IgD-negative memory B cell (primary cell): ENCODE data around the gene GALNT11. TPM values are rescaled to one million over a fixed set of nuclear protein-coding genes. Genes with fewer than 3 reads are reported as not detected.

Source experiments
- H3K27ac Mint-ChIP-seq, 3 donors: one replicate each; pipeline ENCODE4 v1.8.0; 2020 to 2022; ENCODE audit warnings: mild to moderate bottlenecking in 3 of 3, mixed read lengths in 3 of 3, moderate library complexity in 1 of 3
- H3K27me3 Mint-ChIP-seq: one replicate; pipeline ENCODE4 v1.8.0; 2021; ENCODE audit warnings: mixed read lengths
- H3K36me3 Mint-ChIP-seq: one replicate; pipeline ENCODE4 v1.8.0; 2020; ENCODE audit warnings: mild to moderate bottlenecking, mixed read lengths
- H3K4me1 Mint-ChIP-seq, 3 donors: one replicate each; pipeline ENCODE4 v1.8.0; 2020 to 2022; ENCODE audit warnings: mixed read lengths in 3 of 3, mild to moderate bottlenecking in 1 of 3
- H3K4me3 Mint-ChIP-seq, 4 donors: one replicate each; pipeline ENCODE4 v1.8.0; 2020 to 2022; ENCODE audit warnings: mild to moderate bottlenecking in 4 of 4, mixed read lengths in 4 of 4, moderate library complexity in 3 of 4
- H3K9me3 Mint-ChIP-seq, 3 donors: one replicate each; pipeline ENCODE4 v1.8.0; 2020 to 2021; ENCODE audit warnings: mixed read lengths in 3 of 3, mild to moderate bottlenecking in 1 of 3
- polyA plus RNA-seq: library from polyadenylated mRNA; unstranded; fragments of 300-500 nt; fragmentation: Illumina TruSeq; gene quantifications from one replicate; pipeline ENCODE4 v1.2.3, GENCODE V29; 2021

Gene GALNT11
- polyA plus RNA-seq: 24.2 TPM

DNA sequence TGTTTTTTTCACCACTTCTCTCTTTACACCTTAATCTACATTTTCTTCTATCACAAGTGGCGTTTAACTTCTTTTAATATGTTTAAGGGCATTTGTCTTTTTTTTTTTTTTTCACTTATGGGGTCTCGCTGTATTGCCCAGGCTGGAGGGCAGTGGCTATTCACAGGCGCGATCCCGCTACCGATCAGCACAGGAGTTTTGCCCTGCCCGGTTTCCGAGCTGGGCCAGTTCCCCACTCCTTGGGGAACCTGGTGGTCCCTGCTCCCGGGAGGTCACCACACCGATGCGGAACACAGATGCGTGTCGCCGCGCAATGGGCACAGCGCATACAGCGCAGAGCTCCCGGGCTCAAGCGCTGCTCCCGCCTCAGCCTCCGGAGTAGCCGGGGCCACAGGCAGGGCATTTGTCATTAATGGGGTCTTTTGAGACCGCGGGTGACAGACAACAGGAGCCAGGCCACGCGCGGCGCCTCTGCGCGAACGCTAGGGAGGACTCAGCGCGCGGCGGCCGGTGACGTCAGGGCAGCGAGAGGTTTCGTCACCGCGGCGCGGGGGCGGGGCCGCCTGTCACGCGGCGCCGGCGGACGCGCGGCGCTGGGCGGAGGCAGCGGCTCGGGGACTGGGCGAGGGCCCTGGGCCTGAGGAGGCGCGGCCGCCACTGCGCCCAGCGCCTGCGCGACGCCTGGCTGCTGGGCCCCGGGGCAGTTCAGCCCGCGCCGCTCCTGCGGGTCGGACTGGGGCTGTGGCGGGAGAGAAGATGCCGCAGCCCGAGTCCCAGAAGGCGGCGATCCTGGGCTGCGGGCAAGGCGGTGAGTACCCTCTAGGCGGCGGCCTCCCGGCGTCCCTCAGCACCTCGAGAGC, at the start of gene GALNT11:
GALNT11 (plus strand) TSS at position 598 of the 860 bp plus-strand sequence. CDS start 68,554 bp downstream, outside the sequence.
- H3K4me1 Mint-ChIP-seq: peaks cover 7 to 24% (median 19%) of the 10 kb centered on the region in 3 donors
- H3K9me3 Mint-ChIP-seq: peaks cover 0 to 2% (median 0%) of the 10 kb centered on the region in 3 donors
- H3K27me3 Mint-ChIP-seq: peaks cover 3% of the 10 kb centered on the region
- peak within 1 kb of the TSS; percentile 17 to 96 (median 95) for H3K27ac Mint-ChIP-seq
- H3K36me3 Mint-ChIP-seq: peaks cover 2% of the 10 kb centered on the region
- peak within 1 kb of the TSS; percentile 88 to 98 (median 94) for H3K4me3 Mint-ChIP-seq

DNA sequence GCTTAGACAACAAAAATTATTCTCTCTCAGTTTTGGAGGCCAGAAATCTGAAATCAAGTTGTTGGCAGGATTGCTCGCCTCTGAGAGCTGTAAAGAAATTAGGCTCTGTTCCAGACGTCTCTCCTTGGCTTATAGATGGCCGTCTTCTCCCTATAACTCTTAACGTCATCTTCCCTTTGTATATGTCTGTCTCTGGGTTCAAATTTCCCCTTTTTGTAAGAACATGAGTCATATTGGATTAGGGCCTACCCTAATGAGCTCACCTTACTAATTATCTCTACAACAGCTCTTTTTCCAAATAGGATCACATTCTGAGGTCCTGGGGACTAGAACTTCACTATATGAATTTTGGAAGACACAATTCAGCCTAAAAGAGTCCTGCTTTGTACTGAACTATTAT, 46.9 kb upstream of the GALNT11 start:
- Mint-ChIP-seq H3K9me3 (peaks cover 0 to 4% (median 2%) of the 10 kb centered on the region in 3 donors), H3K4me3 (no peak overlapping the region), H3K27ac (no peak overlapping the region), H3K27me3 (peaks cover 8% of the 10 kb centered on the region), H3K4me1 (no peaks in the 10 kb centered on the region), H3K36me3 (peaks cover 3% of the 10 kb centered on the region)

DNA sequence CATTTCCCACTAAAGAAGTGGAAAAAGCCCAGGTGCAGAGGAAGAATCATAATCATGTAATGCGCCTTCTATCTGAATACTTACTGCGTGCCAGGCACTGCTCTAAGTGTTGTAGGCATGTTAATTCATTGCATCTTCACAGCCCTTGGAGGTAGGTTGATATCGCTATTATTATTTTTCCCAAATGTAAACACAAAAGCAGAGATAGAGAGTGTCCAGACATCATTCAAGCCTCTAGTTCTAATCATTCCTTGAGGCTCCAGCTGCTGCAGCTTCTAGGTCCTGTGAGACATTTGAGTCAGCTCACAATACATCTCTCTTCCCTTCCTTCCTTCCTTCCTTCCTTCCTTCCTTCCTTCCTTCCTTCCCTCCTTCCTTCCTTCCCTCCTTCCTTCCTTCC, 44.3 kb upstream of the GALNT11 start:
- H3K9me3 Mint-ChIP-seq: no peaks in the 10 kb centered on the region
- no peaks in the 10 kb centered on the region for H3K4me1 Mint-ChIP-seq
- H3K27ac Mint-ChIP-seq: no peak overlapping the region
- H3K27me3 Mint-ChIP-seq: peaks cover 9% of the 10 kb centered on the region
- H3K36me3 Mint-ChIP-seq: no peaks in the 10 kb centered on the region
- no peak overlapping the region for H3K4me3 Mint-ChIP-seq

DNA sequence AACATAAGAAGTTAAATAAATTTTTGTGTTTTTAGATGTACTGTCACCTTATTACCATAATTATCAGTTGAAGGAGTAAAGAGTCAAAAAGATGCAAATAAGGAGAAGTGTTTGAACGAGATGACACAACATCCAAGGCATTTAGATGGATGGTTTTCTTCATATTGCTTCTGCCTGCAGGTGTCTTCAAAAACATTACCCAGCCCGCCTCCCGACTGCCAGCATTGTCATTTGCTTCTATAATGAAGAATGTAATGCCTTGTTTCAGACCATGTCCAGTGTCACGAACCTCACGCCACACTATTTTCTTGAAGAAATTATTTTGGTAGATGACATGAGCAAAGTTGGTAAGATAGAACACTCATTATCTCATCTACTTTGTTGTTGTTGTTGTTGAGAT, 42.7 kb upstream of the GALNT11 start:
- no peaks in the 10 kb centered on the region for H3K36me3 Mint-ChIP-seq
- H3K4me3 Mint-ChIP-seq: no peak overlapping the region
- no peaks in the 10 kb centered on the region for H3K4me1 Mint-ChIP-seq
- H3K9me3 Mint-ChIP-seq: no peaks in the 10 kb centered on the region
- H3K27me3 Mint-ChIP-seq: peaks cover 12% of the 10 kb centered on the region
- no peak overlapping the region for H3K27ac Mint-ChIP-seq

DNA sequence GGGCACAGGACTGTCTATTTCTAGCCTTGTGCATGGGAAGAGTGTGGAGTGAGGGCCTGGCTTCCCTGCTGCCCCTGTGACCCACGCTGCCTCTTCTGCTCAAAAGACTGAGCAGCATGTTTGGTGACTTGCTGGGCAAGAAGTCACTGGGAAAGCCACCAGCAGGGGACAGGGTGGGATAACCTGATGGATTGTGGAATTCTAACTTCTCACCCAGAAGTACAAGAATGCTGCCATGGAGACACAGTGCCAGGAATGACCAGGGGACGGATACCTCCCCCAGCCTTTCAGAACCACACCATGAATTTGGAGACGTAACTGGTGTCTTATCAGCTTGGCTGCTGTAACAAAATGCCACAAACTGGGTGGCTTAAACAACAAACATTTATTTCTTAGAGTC, 40.9 kb upstream of the GALNT11 start:
- H3K36me3 Mint-ChIP-seq: peaks cover under 1% of the 10 kb centered on the region
- peaks cover 12% of the 10 kb centered on the region for H3K27me3 Mint-ChIP-seq
- H3K27ac Mint-ChIP-seq: peak overlapping the region in 1 of 3 donors; percentile 30
- no peaks in the 10 kb centered on the region for H3K9me3 Mint-ChIP-seq
- no peak overlapping the region for H3K4me3 Mint-ChIP-seq
- H3K4me1 Mint-ChIP-seq: no peaks in the 10 kb centered on the region

DNA sequence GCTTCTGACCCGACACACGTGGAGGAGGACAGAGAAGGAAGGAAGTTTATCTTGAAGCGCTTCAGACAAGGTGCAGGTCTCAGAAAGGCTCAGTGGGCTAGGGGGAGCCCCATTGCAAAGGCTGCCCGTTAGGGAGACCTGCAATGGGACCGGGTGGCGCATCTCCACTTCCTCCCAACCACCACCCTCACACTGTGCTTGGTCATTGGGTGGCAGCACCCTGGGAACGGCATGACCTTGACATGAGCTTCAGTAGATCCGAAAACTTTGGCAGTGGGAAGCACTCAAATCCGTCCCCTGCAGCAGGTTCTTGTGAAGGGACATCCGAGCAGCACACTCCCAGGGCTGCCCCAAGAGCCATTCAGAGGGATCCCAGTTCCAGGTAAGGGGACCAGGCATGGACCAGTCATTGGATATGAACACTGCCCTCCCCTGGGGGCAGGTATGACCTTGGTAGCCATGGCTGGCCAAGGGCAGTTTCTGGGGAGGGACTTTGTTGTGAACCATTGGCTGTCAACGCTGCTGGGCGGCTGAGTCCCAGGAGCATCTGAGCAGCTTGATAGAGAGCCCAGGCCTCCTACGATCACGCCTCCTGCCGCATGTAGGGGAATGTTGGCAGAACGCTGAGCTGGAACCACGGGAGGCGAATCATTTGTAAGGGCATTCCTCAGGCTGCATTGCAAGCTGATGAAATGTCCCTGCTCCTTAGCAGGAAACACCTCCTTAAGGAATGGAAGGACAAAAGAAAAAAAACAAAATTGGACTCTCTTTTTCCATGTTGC, 37.5 kb upstream of the GALNT11 start:
- no peak overlapping the region for H3K27ac Mint-ChIP-seq
- peaks cover 16% of the 10 kb centered on the region for H3K27me3 Mint-ChIP-seq
- H3K9me3 Mint-ChIP-seq: no peaks in the 10 kb centered on the region
- peaks cover 3% of the 10 kb centered on the region for H3K36me3 Mint-ChIP-seq
- peaks cover 0 to 5% (median 4%) of the 10 kb centered on the region in 3 donors for H3K4me1 Mint-ChIP-seq
- no peak overlapping the region for H3K4me3 Mint-ChIP-seq

DNA sequence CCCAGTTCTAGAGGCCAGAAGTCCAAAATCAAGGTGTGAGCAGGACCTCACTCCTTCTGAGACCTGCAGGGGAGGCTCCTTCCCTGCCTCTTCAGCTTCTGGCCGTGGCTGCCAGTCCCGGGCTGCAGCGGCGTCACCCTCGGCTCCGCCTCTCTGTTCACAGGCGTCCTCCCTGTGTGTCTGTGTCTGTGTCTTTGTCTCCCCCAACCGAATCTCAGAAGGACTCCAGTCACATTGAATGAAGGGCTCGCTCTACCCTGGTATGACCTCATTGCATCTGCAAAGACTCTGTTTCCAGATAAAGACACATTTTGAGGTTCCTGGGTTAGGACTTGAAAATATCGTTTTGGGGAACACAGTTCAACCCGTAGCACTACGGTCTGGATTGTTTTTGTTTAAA, 33.1 kb upstream of the GALNT11 start:
- H3K27ac Mint-ChIP-seq: no peak overlapping the region
- no peak overlapping the region for H3K4me3 Mint-ChIP-seq
- no peaks in the 10 kb centered on the region for H3K9me3 Mint-ChIP-seq
- H3K4me1 Mint-ChIP-seq: peaks cover 0 to 5% (median 4%) of the 10 kb centered on the region in 3 donors
- H3K27me3 Mint-ChIP-seq: peaks cover 18% of the 10 kb centered on the region
- peaks cover 3% of the 10 kb centered on the region for H3K36me3 Mint-ChIP-seq

DNA sequence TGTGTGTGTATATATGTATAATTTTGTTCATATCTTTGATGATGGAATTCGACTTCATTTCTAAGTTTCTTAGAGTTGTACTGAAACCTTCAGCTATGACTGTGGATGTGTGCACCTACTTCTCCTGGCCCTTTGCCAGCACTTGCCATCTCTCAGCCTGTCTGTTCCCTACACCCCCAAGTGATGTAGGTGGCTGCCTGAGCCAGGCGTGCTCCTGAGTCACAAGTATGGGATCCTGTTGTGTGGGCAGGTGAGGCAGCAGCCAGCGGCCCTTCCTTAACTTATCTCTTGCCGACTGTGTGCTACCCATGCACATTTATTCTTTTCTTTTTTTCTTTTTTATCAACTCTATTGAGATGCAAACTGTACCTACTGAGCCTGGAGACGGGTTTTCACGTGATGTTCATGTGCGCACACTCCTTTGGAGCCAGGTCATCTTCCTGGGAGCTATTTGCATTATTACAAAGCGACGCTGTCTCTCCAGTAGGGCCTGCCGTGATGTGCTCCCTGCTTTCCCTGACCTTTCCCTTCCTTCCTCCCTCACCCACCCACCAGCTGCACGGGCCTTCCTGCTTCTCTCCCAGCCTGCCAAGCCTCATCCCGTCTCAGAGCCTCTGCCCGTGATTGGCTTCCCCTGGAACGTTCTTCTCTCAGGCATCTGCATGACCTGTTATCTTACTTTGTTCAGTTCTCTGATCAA, 31.3 kb upstream of the GALNT11 start:
- no peak overlapping the region for H3K4me3 Mint-ChIP-seq
- no peaks in the 10 kb centered on the region for H3K9me3 Mint-ChIP-seq
- H3K27me3 Mint-ChIP-seq: peaks cover 18% of the 10 kb centered on the region
- H3K36me3 Mint-ChIP-seq: peaks cover 3% of the 10 kb centered on the region
- H3K27ac Mint-ChIP-seq: no peak overlapping the region
- peaks cover 0 to 7% (median 5%) of the 10 kb centered on the region in 3 donors for H3K4me1 Mint-ChIP-seq

DNA sequence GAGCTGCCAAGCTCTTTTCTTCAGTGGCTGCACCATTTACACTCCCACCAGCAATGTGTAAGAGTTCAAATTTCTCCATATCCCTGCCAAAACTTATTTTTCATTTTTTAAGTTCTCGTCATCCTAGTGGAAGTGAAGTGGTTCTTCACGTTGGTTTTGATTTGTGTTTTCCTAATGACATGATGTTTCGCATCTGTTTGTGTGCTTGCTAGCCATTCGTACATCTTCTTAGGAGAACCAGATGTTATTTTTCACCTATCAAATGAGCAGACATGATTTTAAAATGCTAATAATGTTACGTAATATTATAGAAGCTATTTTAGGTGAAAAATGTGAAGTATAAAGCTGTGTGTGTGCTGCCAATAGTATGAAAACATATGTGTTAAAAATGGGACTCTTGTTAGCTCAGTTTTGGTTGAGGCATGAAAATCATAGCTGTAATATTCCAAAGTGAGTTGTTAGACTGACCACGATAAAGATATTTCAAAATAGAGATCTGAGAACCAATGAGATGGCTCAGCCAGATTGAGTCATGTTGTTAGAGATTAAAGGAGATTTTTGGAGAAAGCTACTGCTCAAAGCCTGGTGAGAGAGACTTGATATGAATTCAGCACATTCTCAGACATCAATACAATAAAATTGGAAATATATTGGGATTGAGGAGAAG, 25.9 kb upstream of the GALNT11 start:
- Mint-ChIP-seq H3K36me3 (no peaks in the 10 kb centered on the region), H3K4me1 (peaks cover 0 to 3% (median 0%) of the 10 kb centered on the region in 3 donors), H3K27me3 (peaks cover 6% of the 10 kb centered on the region), H3K4me3 (no peak overlapping the region), H3K27ac (peak overlapping the region in 1 of 3 donors; percentile 20), H3K9me3 (peaks cover under 1 to 2% (median 1%) of the 10 kb centered on the region in 3 donors)

DNA sequence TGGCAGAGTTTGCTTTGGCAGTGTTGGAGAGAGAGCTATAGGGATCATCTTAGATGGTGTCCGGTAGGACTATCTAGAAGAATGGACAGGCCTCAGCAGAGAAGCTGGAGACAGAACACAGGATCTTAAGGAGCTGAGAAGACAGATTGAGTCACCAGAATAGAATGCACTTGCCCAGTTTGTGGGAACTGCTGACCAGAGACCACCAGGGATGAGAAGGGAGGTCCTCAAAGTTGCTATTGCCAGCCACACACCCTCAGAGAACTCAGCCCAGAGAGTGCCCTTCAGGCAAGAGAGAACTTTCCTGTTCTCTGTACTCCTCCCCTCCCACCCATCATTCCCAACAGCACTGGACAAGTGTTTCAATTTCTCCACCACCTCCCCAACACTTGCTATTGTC, 25.3 kb upstream of the GALNT11 start:
- H3K27ac Mint-ChIP-seq: no peak overlapping the region
- H3K4me1 Mint-ChIP-seq: peaks cover 0 to 3% (median 0%) of the 10 kb centered on the region in 3 donors
- H3K9me3 Mint-ChIP-seq: peaks cover 1 to 5% (median 2%) of the 10 kb centered on the region in 3 donors
- peaks cover 6% of the 10 kb centered on the region for H3K27me3 Mint-ChIP-seq
- no peak overlapping the region for H3K4me3 Mint-ChIP-seq
- no peaks in the 10 kb centered on the region for H3K36me3 Mint-ChIP-seq

DNA sequence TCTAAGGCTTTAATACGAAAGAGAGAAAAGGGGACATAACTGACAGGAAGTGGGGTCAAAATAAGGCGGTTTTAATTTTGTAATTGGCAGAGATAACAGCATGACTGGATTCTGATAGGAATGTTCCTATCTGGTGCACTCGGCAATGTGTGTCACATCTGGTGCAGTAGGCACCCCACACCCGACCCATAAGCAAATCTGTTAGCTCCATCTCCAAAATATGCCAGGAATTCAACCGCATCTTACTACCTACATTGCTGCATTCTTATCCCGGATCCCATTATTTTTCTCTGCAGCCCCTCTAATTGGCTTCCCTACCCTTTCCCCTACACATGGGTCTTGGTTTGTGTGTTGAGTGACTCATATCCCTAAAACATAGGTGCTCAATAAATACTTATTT, 19.1 kb upstream of the GALNT11 start:
- Mint-ChIP-seq H3K27me3 (peaks cover 5% of the 10 kb centered on the region), H3K4me3 (no peak overlapping the region), H3K4me1 (peaks cover 0 to 2% (median 0%) of the 10 kb centered on the region in 3 donors), H3K36me3 (no peaks in the 10 kb centered on the region), H3K27ac (no peak overlapping the region), H3K9me3 (peaks cover 0 to 5% (median 2%) of the 10 kb centered on the region in 3 donors)

DNA sequence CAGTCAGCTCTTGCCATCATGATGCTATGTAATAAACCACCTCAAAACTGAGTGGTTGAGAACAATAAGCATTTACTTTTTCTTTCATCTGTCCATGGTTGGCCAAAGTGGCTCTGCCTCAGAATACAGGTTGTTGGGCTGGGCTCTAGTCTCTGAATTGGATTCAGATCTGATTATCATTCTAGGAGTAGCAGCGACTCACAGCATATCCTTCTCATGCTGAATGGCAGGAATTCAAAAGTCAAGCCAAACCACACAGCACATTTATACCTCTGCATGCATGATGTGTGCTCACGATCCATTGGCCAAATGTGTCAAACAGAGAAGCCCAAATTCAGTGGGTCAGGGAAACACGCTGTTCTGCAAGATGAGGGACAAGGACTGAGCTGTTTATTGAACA, 13.6 kb upstream of the GALNT11 start:
- peaks cover 7% of the 10 kb centered on the region for H3K27me3 Mint-ChIP-seq
- peaks cover 5% of the 10 kb centered on the region for H3K36me3 Mint-ChIP-seq
- H3K4me3 Mint-ChIP-seq: no peak overlapping the region
- H3K27ac Mint-ChIP-seq: no peak overlapping the region
- H3K9me3 Mint-ChIP-seq: peaks cover 3 to 5% (median 3%) of the 10 kb centered on the region in 3 donors
- no peaks in the 10 kb centered on the region for H3K4me1 Mint-ChIP-seq

DNA sequence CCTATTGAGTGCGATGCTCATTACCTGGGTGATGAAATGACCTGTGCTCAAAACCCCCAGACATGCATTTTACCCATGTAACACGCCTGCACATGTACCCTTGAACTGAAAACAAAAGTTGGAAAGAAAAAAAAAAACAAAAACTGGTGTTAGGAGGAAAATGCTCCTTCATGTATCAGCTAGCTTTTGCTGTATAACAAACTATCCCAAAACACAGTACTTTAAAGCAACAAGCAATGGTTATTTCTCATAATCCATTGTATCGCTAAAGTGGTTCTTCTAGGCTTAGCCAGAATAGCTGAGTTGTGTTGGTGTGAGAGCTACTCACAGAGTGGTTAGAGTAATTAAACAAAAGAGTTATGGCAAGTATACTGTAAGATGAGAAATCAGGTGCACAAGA, 12.2 kb upstream of the GALNT11 start:
- H3K4me3 Mint-ChIP-seq: no peak overlapping the region
- peak overlapping the region in 1 of 3 donors; percentile 18 for H3K27ac Mint-ChIP-seq
- H3K27me3 Mint-ChIP-seq: peaks cover 8% of the 10 kb centered on the region
- H3K36me3 Mint-ChIP-seq: peaks cover 5% of the 10 kb centered on the region
- H3K9me3 Mint-ChIP-seq: peaks cover 3 to 5% (median 3%) of the 10 kb centered on the region in 3 donors
- no peaks in the 10 kb centered on the region for H3K4me1 Mint-ChIP-seq

DNA sequence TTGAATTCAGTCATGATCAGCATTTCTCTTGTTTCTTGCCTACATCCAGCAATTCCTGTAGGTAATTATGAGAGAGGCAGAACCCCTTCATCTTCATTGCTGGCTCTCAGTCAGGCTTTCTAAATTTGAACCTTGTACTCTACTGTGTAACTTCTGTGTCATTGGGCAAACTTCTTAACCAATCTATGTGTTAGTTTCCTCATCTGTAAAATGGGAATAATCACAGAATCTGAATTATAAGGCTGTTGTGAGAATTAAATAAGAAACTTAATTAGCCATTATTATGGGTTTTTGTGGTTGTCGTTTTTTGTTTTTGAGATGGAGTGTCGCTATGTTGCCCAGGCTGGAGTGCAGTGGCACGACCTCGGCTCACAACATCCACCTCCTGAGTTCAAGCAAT, 11.5 kb upstream of the GALNT11 start:
- Mint-ChIP-seq H3K27ac (no peak overlapping the region), H3K27me3 (peaks cover 8% of the 10 kb centered on the region), H3K9me3 (peaks cover 3 to 5% (median 3%) of the 10 kb centered on the region in 3 donors), H3K36me3 (peaks cover 5% of the 10 kb centered on the region), H3K4me3 (no peak overlapping the region), H3K4me1 (no peaks in the 10 kb centered on the region)
